Measurements from ENCODE around the gene STARD3. TPM values are rescaled to one million over a fixed set of nuclear protein-coding genes. Genes with fewer than 3 reads are reported as not detected.

Gene STARD3
- total RNA-seq, 1 experiment from 2014 or later, result 61.8 TPM

- no peaks in the 10 kb centered on the region for H3K9me3 ChIP-seq
- H3K27me3 ChIP-seq, result no peaks in the 10 kb centered on the region
- no peak for DNase-seq
These were observed 22.3 kb upstream of the STARD3 start for GRCh38 chr17:39614545-39615157.

DNA sequence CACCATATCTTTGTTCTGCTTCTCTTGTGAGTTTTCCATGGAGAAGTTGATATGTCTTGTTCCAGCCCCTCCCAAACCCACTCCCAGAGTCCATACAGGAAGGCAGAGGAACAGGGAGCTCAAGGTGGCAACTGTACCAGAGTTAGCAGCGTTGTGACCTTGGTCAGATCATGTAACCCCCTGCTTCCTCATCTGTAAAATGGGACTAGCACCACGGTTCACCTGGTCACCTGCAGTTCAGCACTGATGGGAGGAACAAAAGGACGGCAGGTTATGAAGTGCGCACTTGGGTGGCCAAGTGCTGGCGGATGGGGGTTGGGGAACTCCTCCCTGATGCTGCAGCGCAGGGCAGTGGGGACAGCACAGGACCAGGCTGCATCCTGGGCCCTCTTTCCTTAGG, 21.5 kb upstream of the STARD3 start:
- Histone ChIP-seq H3K27me3 (no peaks in the 10 kb centered on the region), H3K9me3 (no peaks in the 10 kb centered on the region), H3K4me3 (no peak overlapping the region), H3K36me3 (no peaks in the 10 kb centered on the region)
- DNase-seq, result no peak

More at GRCh38 chr17:39614545-39615157, 22.3 kb upstream of the STARD3 start:
- Histone ChIP-seq H3K4me3 (no peak overlapping the region), H3K36me3 (no peaks in the 10 kb centered on the region)

- H3K4me3 ChIP-seq, result no peak overlapping the region; the same call in 1 of the 2 replicates
- H3K27me3 ChIP-seq, result 0 out of 2 replicates have a peak, but pooled peaks cover 3% of the 10 kb centered on the region
- no peaks in the 10 kb centered on the region for H3K9me3 ChIP-seq
- DNase-seq, result no peak
- no peaks in the 10 kb centered on the region for H3K36me3 ChIP-seq
These were observed 19.9 kb upstream of the STARD3 start for GRCh38 chr17:39617100-39617445.

DNA sequence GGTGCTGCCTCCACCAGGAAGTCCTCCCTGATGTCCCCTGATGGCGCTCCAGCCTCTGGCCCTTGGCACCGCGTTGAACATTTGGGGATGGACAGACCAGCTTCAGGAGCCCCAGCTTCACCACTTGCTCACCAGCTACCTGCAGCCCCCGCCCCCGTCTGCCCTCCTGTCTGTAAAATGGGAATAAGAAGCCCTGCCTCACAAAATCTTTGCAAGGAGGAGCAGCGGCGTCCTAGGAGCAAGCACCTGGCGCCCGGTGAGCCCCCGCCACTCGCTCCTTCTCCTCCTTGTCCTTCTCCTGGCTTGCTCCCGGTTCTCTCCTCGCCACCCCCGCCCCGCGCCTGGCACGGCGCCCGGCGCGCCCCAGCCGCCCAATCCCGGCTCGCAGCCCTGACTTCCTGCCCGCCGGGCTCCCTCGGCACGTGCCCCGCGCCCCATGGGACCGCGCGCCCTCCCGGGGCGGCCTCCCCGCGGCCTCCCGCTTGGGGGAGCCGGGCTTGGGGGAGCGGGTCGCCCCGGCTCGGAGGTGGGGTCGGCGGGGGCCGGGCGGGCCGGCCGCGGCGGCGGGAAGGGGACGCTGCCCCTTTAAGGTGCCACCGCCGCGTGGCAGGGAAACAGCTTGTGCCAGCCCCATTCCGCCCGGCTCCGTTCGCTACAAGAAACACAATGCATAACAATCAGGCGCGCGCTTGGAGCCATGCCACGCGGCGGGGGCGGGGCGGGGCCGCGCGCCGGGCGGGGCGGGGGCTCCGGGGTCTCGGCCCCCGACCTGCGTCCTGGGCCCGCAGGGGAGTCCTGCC, 19.3 kb upstream of the STARD3 start:
- no peaks in the 10 kb centered on the region for H3K9me3 ChIP-seq
- H3K4me3 ChIP-seq, result peak overlapping the region; percentile 52
- 0 out of 2 replicates have a peak, but pooled peaks cover 3% of the 10 kb centered on the region for H3K27me3 ChIP-seq
- peak; percentile 84 for DNase-seq
- H3K36me3 ChIP-seq, result no peaks in the 10 kb centered on the region; the same call in 1 of the 2 replicates

DNA sequence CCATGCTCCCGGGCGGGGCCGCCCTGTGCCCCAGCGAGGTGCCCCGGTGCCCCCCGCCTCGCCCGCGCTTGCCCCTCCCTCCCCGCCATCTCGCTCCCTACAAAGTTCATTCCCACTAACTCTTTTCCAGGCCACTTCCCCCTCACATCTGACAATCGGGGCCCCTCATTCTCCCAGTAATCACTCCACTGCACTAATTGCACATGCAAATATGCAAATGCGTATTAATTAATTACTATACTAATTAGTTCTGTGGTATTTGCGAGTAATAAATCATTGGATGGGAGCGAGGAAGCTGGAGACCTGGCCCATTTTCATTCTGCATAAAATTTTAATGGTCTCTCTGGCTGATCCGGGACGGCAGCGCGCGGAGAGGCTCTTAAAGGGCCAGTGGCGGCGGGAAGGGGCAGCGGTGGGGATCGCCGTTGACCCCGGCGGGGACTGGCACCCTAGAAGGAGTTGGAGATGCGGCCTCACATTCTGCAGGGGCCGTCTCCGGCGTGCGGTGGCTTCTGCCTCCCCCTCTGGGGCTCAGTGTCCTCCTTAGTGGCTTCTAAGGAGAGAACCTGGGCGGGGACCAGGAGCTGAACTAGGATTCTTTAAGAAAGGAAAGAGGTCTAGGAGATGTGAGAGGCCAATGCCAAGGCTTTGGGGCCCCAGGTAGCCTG, 18.6 kb upstream of the STARD3 start:
- Histone ChIP-seq H3K4me3 (peak overlapping the region; percentile 52), H3K27me3 (0 out of 2 replicates have a peak, but pooled peaks cover 3% of the 10 kb centered on the region), H3K36me3 (no peaks in the 10 kb centered on the region; the same call in 1 of the 2 replicates), H3K9me3 (no peaks in the 10 kb centered on the region)
- no peak for DNase-seq

- DNase-seq, result no peak
- H3K36me3 ChIP-seq, result no peaks in the 10 kb centered on the region; the same call in 1 of the 2 replicates
- no peaks in the 10 kb centered on the region for H3K9me3 ChIP-seq
- H3K27me3 ChIP-seq, result 0 out of 2 replicates have a peak, but pooled peaks cover 3% of the 10 kb centered on the region
- no peak overlapping the region; the same call in 1 of the 2 replicates for H3K4me3 ChIP-seq
These were observed 17.8 kb upstream of the STARD3 start for GRCh38 chr17:39618956-39619785.

DNA sequence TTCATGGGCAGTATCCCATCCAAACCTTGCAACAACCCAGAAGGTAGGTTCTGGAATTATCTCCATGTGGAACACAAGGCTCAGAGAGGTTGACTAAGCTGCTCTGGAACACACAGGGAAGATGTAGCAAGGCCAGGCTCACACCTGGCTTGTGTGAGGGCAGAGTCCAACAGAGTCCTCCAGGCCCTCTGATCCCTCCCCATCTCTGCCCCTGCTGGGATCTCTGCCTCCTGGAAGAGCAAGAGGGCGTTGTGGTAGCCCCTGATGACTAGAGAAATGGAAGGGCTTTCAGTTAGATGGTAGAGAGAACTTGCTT, 17.2 kb upstream of the STARD3 start:
- Histone ChIP-seq H3K36me3 (no peaks in the 10 kb centered on the region; the same call in 1 of the 2 replicates), H3K27me3 (0 out of 2 replicates have a peak, but pooled peaks cover 3% of the 10 kb centered on the region), H3K9me3 (no peaks in the 10 kb centered on the region), H3K4me3 (no peak overlapping the region)
- DNase-seq, result no peak

DNA sequence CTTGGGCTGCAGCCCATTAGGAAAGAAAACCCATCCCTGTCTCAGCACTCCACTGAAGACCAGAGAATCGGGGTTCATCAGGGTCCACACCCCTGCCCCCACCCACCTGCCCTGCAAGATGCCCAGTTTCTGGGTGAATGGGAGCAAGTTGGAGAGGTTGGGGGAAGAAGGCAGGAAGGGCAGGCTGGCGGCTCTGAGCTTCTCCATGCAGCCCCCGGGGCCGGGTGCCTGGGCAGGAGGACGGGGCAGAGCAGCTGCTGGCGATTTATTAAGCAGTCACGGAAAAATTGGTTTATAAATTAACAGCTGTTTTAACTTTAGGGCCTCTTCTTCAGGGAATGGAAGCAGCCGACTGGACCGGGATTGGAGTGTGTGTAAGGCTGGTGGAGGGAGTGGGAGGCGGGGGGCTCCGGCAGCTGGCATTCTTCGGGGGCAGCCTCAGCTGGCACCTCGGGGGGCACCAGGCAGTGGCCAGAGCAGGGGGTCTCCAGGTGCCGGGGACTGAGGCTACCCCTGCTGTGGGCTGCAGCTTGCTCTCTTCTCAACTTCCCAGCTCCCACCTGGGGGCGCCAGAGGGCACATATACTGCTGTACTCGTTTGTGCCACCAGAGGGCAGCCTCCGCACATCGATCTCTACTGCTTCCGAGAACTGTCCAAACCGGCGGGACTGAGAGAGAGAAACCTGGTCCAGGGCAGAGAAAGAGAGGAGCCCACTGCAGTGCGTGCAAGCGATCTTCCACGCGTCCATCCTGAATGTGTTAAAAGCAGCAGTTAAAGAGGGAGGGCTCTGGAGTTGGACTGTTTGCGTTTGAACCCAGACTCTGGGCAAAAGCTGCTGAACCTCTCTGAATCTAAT, 15.2 kb upstream of the STARD3 start:
- no peaks in the 10 kb centered on the region; the same call in 1 of the 2 replicates for H3K36me3 ChIP-seq
- no peaks in the 10 kb centered on the region for H3K9me3 ChIP-seq
- H3K27me3 ChIP-seq, result peaks cover 5% of the 10 kb centered on the region; the same call in 1 of the 2 replicates
- DNase-seq, result peak; percentile 74
- no peak overlapping the region for H3K4me3 ChIP-seq

- Histone ChIP-seq H3K27me3 (peaks cover 12% of the 10 kb centered on the region; the same call in 1 of the 2 replicates), H3K9me3 (no peaks in the 10 kb centered on the region), H3K36me3 (no peaks in the 10 kb centered on the region; the same call in 1 of the 2 replicates), H3K4me3 (no peak overlapping the region)
- no peak for DNase-seq
These were observed 14.5 kb upstream of the STARD3 start for GRCh38 chr17:39622380-39623006.

- Histone ChIP-seq H3K9me3 (no peaks in the 10 kb centered on the region), H3K4me3 (no peak overlapping the region), H3K36me3 (no peaks in the 10 kb centered on the region; the same call in 1 of the 2 replicates), H3K27me3 (peaks cover 12% of the 10 kb centered on the region; the same call in 1 of the 2 replicates)
- DNase-seq, result peak; percentile 84
These were observed 13.5 kb upstream of the STARD3 start for GRCh38 chr17:39623356-39623950.

DNA sequence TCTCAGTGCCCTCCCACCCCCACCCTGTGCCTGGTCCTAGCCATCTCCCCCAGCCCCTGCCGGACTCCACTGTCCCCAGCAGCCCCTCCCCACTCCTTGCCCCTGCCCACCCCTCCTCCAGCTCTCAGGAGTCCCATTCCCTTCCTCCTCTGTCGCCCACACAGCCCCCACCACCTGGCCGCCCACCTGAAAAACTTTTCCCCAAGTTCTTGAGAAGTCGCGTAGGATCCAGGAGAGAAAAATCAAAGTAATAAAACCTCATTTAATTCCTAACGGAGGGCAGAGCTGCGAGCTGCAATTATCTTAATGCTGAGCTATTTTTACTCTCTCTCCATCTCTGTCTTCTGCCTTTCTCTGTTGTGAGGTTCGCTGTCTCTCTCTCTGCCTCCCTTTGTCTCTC, 12.6 kb upstream of the STARD3 start:
- Histone ChIP-seq H3K36me3 (no peaks in the 10 kb centered on the region; the same call in 1 of the 2 replicates), H3K27me3 (peaks cover 12% of the 10 kb centered on the region; the same call in 1 of the 2 replicates), H3K4me3 (no peak overlapping the region), H3K9me3 (no peaks in the 10 kb centered on the region)
- no peak for DNase-seq

GRCh38 chr17:39625198-39625785, 11.7 kb upstream of the STARD3 start:
- peak; percentile 49 for DNase-seq
- no peaks in the 10 kb centered on the region for H3K9me3 ChIP-seq
- no peak overlapping the region for H3K4me3 ChIP-seq
- no peaks in the 10 kb centered on the region; the same call in 1 of the 2 replicates for H3K36me3 ChIP-seq
- H3K27me3 ChIP-seq, result peaks cover 12% of the 10 kb centered on the region; the same call in 1 of the 2 replicates

DNA sequence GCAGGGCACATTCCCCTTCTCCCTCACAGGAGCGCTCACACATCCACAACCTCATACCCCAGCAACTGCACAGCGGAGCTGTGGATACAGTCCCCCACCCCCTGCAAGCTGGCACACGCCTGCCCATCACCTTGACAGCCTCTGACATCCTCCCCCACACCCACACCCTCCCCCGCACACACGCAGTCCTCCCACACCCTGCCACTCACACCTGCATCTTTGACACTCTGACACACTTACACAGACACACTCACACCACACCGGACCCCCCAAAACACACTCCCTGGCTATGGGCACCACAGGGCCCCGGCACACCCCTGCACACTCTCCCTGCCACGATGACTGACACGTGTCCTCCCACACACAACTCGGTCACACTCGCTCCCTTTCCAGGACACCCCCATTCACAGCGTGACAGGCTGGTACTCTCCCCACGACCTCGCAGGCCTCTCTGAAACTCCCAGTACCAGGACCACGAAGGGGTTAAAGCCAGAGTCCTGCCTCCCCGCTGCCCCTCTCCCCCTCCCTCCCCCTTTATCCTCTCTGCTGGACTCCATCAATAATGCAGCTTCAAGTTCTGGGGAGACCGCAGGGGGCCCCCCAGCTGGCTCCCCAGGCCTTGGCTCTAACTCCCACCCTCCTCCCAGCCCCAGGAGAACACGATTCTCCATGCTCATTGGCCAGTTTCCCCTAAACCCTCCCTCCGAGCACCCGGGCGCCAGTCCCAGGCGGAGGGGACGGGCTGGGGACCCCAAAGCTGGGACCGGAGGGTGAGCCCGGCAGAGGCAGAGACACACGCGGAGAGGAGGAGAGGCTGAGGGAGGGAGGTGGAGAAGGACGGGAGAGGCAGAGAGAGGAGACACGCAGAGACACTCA, 10.5 kb upstream of the STARD3 start, which contains the start of gene PPP1R1B:
PPP1R1B (plus strand) TSS at position 782 of the 876 bp plus-strand sequence. CDS start 441 bp downstream, outside the sequence.
- Histone ChIP-seq H3K9me3 (no peaks in the 10 kb centered on the region), H3K36me3 (no peaks in the 10 kb centered on the region; the same call in 1 of the 2 replicates), H3K4me3 (no peak within 1 kb of the TSS), H3K27me3 (peaks cover 9% of the 10 kb centered on the region; the same call in 1 of the 2 replicates)
- DNase-seq, result no peak
